HG02970 (cell line): ENCODE results near the gene CACNB2.

Experiments
- ATAC-seq: cut with Tn5 transposase; IDR thresholded peaks from one replicate; pipeline ENCODE4 v1.9.1; 2021; ENCODE audit warnings: mild to moderate bottlenecking, moderate library complexity, moderate number of reproducible peaks; ENCODE audit not compliant: unreplicated experiment, low FRiP score

Gene CACNB2

DNA sequence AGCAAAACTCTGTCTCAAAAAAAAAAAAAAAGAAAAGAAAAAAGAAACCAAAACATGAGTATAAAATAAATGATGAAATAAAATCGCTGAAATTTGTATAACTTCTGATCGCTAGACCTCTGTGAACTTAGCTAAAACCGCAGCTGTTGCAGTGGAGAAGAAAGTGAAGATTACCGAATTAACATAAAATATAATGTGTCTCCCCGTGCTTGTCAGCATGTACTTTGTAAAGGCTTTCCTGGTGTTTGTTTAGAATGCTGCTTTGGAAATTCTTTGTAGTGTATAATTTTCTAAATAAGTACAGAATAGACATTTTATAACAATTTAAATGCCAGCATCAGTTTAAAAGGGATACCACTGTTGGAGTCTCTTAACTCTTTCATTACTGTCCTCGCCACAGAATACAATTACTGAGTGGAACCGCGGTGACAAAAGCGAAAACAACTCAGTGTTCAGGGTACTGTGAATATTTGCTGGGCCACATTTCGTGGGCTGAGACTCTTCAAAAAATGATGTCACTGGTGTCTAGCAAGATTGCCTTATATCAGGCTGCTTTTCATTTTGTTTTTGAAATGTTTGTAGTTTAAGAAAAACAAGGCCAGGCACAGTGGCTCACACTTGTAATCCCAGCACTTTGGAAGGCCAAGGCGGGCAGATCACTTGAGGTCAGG lies 343.4 kb downstream of the CACNB2 start:
- ATAC-seq, result no peak

DNA sequence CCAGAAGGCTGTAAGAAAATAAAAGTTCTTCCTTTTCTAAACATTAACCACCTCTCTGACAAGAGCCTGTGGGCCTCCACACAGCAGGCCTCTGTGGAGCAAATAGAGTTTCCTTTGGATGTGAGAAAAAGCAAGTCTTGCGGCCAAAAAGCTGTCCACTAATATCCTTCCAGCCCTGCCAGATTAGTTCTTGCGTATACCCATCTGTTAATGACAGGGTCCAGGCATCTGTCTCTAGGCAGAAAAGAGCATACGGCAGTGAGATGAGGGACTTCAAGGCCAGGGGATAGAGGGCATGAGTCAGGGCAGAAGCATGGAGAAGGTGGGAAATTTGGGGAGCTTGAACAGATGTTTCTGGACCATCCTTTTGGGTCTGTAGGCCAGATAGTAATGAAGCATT lies 346.2 kb downstream of the CACNB2 start:
- ATAC-seq, result no peak

- no peak for ATAC-seq
Measured at GRCh38 chr10:18490755-18491154, 350.5 kb downstream of the CACNB2 start.

GRCh38 chr10:18497806-18498369 lies 357.7 kb downstream of the CACNB2 start:
- ATAC-seq, result no peak

- ATAC-seq, result no peak
Measured at GRCh38 chr10:18498998-18499397, 358.8 kb downstream of the CACNB2 start.

GRCh38 chr10:18500576-18500975 lies 360.4 kb downstream of the CACNB2 start:
- ATAC-seq, result no peak

- ATAC-seq, result peak; percentile 79
Measured at GRCh38 chr10:18501198-18501597, 361.0 kb downstream of the CACNB2 start.

DNA sequence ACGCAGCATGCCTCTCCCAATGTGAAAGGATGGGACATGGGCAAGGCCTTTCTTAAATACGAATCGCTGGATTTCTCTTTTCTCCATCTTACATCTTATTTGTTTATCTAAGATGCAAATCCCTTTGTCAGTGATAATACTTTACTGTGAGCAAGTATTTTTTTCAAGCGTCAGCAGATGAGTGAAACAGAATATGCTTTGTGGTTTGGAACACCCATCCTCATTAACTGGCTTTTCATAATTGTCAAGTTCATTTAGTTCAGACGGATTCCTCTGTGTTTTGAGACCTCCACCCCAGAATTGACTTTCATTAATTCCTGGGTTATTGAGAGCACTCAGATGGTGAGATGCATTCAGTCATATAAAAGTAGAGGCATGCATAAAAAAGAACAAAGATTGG lies 361.4 kb downstream of the CACNB2 start:
- no peak for ATAC-seq

DNA sequence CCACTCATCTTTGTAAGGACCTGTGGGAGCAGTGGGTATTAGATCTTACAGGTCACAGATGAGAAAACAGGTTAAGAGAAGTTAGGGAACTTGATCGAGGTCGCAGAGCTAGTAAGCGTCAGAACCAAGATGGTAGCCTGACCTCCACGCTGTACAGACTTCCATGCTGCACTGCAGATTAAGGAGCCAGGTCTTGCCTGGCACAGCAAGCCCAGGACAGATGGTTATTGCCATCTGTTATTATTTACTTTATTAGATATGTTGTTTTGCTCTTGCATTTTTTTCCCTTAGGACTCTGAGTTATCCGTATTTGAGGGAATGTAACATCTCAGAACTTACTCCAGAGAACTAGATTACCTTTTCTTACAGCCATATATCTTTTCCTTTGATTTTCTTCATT lies 363.9 kb downstream of the CACNB2 start:
- no peak for ATAC-seq

- ATAC-seq, result no peak
Measured at GRCh38 chr10:18505456-18506118, 365.4 kb downstream of the CACNB2 start.

DNA sequence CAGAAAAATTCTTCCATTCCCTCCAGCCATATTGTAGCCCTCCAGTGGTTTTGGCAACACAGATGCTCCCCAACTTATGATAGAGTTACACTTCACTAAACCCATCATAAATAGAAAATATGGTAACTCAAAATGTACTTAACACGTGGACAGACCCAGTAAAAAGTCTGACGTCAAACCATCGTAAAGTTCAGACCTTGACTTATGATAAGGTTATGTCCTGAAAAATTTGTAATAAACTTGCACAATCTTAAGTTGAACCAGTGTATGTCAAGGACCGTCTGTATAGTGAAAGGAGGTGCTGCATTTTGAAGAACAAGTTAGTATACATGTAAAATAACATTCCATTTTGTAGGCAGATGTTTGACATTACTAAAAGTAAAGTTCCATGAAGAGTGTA lies 368.4 kb downstream of the CACNB2 start:
- no peak for ATAC-seq

GRCh38 chr10:18514537-18514936 lies 374.3 kb downstream of the CACNB2 start:
- no peak for ATAC-seq

DNA sequence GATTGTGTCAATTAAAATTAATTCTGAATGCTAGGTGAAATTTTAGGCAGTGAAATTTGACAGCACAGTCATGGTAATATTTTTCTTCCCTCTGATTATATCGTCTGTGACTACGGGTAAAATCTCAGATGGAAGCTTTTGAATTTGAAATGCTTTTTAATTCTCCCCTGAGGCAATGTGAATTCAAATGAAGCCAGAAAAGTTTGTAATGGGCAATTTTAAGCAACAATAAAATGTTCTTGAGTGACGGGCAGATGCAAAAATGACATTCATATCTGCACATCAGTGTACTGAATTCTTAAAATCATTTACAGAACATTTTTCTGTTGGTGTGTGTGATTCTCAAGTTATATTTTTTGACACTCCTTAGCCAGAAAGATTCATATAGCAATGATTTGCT lies 376.6 kb downstream of the CACNB2 start:
- no peak for ATAC-seq

DNA sequence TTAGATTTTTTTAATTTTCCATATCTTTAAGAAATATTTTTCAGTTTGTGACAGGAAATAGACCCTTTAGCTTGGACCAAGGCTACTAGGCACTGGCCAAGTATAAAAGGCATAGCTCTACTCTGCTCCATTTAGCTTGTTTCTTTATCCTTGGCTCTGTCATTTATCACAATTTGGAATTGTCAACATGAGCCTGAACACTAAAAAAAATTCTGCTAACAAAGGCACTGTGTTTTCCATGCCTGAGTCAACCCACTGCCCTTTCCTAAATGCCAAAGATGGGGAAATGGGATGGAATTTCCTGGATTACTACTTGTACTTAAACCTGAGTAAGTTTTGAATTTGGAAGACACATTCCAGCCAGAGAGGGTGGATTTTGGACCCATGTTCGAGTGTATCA lies 382.8 kb downstream of the CACNB2 start:
- ATAC-seq, result no peak

GRCh38 chr10:18523858-18524257 lies 383.6 kb downstream of the CACNB2 start:
- no peak for ATAC-seq

DNA sequence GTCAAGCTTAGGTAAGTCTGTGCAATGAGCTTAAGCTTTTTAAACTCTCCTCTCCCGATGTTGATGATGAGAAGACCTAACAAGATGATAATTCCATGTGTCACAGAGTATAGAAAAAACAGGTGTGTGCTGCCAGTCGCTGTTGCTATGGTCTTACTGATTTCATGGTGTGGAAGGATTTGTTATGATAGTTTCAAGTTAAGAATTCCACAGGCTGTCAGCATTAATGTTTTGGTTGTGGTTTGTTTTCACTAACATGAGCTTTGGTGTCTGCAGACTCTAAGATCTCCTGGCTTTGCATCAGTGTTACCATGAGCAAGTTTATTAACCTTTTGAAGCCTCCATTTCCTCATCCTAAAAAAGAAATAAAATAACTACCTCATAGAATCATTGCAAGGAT lies 387.5 kb downstream of the CACNB2 start:
- no peak for ATAC-seq

DNA sequence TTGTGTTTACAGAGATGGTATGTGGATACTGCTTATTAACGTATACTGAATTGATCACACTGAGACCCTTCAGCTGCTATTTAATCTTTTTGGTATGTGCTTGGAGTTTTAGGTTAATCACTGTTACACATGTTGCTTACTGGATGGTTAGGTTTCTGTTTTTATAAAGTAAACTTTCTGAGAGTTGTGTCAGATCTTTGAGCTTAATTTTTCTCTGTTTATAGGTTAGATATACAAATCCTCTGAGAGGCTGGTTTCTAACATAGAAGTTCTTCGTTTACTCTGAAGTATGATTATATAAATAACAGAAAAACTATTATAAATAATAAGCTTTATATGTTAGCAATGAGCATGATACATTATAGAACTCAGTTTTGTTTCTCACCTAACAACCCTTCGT lies 388.1 kb downstream of the CACNB2 start:
- ATAC-seq, result no peak

GRCh38 chr10:18532881-18533535 lies 392.8 kb downstream of the CACNB2 start:
- ATAC-seq, result no peak

- no peak for ATAC-seq
Measured at GRCh38 chr10:18533896-18534295, 393.7 kb downstream of the CACNB2 start.

GRCh38 chr10:18539335-18539734 lies 399.1 kb downstream of the CACNB2 start:
- no peak for ATAC-seq

GRCh38 chr10:18540195-18540594 lies 400.0 kb downstream of the CACNB2 start:
- ATAC-seq, result no peak

DNA sequence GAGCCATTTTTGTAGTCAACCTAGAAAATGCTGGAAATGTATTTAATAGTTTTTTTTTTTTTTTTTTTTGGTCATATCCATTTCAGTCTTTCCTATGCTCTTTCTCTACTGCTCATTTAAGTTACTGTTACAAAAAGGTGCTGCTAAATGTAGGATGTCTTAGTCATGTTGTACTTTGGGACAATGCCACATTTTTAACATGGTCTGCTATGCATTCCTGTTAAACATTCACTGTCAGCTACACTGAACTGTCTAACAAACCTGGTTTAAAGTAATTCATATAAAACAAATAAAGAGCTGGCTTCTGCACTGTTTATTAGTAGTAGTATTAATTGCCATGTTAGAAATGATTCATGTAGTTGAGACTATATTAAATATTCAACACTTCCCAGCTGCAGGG lies 402.6 kb downstream of the CACNB2 start:
- ATAC-seq, result no peak
